PC-3 (cell line): Measurements from ENCODE around the gene GRM1.

Source experiments
- EZH2phosphoT487 ChIP-seq: fragments of 300-600 bp; sonication (generic); IDR thresholded peaks from 2 replicates; pipeline ENCODE4 v1.6.1; 2018; ENCODE audit warnings: mild to moderate bottlenecking, antibody characterized with exemption, low read length, borderline replicate concordance
- TF ChIP-seq, protein P1 (sequence below): fragments of 300-600 bp; sonication (generic); conservative IDR thresholded peaks from 2 replicates; pipeline ENCODE4 v1.5.1; 2017; ENCODE audit warnings: antibody characterized with exemption, low read depth, mild to moderate bottlenecking, low read length

DNA sequence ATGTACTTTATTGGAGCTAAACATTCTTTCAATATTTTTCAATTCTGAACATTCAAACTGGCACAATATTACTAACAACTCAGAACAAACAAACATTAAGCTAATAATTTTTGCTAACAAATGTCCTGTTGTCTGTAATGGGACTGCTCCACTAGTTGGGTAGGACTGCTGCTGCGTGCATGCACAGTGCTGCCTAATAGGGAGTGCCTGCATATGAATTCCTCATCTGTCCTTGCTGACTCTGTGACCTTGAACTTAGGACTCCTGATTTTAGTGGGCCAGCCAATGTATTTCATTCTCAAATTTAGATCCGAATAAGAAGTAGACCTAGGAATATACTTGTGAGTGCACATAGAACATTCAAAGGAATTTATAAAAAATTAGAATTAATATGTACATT, 318.2 kb downstream of the GRM1 start:
- TF ChIP-seq, protein P1, sequence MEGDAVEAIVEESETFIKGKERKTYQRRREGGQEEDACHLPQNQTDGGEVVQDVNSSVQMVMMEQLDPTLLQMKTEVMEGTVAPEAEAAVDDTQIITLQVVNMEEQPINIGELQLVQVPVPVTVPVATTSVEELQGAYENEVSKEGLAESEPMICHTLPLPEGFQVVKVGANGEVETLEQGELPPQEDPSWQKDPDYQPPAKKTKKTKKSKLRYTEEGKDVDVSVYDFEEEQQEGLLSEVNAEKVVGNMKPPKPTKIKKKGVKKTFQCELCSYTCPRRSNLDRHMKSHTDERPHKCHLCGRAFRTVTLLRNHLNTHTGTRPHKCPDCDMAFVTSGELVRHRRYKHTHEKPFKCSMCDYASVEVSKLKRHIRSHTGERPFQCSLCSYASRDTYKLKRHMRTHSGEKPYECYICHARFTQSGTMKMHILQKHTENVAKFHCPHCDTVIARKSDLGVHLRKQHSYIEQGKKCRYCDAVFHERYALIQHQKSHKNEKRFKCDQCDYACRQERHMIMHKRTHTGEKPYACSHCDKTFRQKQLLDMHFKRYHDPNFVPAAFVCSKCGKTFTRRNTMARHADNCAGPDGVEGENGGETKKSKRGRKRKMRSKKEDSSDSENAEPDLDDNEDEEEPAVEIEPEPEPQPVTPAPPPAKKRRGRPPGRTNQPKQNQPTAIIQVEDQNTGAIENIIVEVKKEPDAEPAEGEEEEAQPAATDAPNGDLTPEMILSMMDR, result no peak
- no peak for TF ChIP-seq EZH2phosphoT487
